Rectal smooth muscle tissue (tissue), 1 donor: ENCODE results near the gene C1orf232.

Experiments used
- H3K27ac ChIP-seq: one replicate; pipeline ENCODE4 v1.7.0; 2013; ENCODE audit warnings: low read depth, low read length, inconsistent platforms
- H3K27me3 ChIP-seq: one replicate; pipeline ENCODE4 v1.7.0; 2013; ENCODE audit warnings: low read length; ENCODE audit not compliant: control insufficient read depth, insufficient read depth
- H3K36me3 ChIP-seq: one replicate; pipeline ENCODE4 v1.7.0; 2013; ENCODE audit warnings: low read length; ENCODE audit not compliant: control insufficient read depth, insufficient read depth
- H3K4me1 ChIP-seq: one replicate; pipeline ENCODE4 v1.7.0; 2013; ENCODE audit warnings: low read length; ENCODE audit not compliant: control insufficient read depth, insufficient read depth
- H3K4me3 ChIP-seq: one replicate; pipeline ENCODE4 v1.7.0; 2013; ENCODE audit warnings: low read length
- H3K9ac ChIP-seq: one replicate; pipeline ENCODE4 v1.7.0; 2013; ENCODE audit warnings: low read length

C1orf232 gene

DNA sequence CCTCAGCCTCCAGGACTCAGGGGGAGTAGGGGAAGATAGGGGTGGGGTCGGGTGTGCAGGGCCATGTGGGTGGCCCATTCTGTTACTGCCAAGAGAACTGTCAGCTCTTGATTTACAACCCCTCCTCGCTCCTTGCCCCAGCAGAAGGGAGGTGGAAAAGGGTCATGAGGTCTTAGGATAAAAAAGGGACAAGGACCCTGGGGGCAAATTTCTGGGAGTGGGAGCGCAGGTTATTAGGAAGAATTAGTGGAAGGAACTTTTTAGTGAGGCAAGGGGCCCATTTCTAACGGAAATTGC lies 9.1 kb downstream of the C1orf232 start:
- Histone ChIP-seq H3K4me1 (peaks cover 3% of the 10 kb centered on the region), H3K4me3 (no peak overlapping the region), H3K9ac (no peak overlapping the region)

GRCh38 chr1:26158908-26159742 lies 9.6 kb downstream of the C1orf232 start, which contains the start of gene FAM110D:
Gene FAM110D, plus strand, starts transcription at chr1:26159079. Its CDS starts 2,213 bp downstream, at chr1:26161292.
- no peak within 1 kb of the TSS for H3K27ac ChIP-seq

More for the DNA sequence above, 9.1 kb downstream of the C1orf232 start:
- H3K36me3 ChIP-seq = no peaks in the 10 kb centered on the region
- peaks cover 10% of the 10 kb centered on the region for H3K27me3 ChIP-seq
- H3K27ac ChIP-seq = no peak overlapping the region

DNA sequence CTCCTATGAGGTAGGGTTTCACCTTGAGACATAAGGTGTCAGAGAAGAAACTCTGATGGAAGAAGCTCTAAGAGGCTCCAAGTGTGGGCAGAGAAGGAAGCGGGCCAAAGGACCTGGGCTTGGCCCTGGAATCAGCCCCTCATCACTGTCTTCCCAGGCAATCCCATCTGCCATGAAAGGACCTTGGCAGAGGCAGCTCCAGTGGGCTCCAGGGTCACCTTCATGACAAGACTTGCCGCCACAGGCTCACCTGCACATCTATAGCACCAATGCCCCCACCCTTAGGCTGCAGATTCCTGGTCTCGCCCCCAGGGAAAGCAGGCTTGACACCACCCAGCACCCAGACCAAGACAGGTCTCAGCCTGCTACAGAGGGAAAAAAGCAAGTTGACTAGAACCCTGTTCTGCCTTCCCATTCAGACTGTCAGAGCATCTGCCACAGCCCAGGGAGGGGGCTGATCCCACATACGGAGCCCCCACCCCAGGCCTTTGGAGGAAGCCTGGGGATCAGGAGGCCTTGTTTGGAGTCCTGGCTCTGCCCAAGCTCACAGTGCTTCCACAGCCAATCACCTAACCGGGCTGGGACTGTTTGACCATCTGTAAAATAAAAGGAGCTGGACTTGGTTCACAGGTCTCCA lies 10.4 kb downstream of the C1orf232 start:
- no peak overlapping the region for H3K4me3 ChIP-seq
- H3K4me1 ChIP-seq = peaks cover 3% of the 10 kb centered on the region
- H3K36me3 ChIP-seq = no peaks in the 10 kb centered on the region
- no peak overlapping the region for H3K27ac ChIP-seq
- no peak overlapping the region for H3K9ac ChIP-seq
- H3K27me3 ChIP-seq = peaks cover 10% of the 10 kb centered on the region

More at GRCh38 chr1:26158908-26159742, 9.6 kb downstream of the C1orf232 start, which contains the start of gene FAM110D:
- Histone ChIP-seq H3K27me3 (peaks cover 10% of the 10 kb centered on the region), H3K36me3 (no peaks in the 10 kb centered on the region), H3K4me1 (peaks cover 3% of the 10 kb centered on the region), H3K4me3 (peak within 1 kb of the TSS; percentile 22), H3K9ac (no peak within 1 kb of the TSS)

- peak overlapping the region; percentile 38 for H3K27ac ChIP-seq
- H3K4me1 ChIP-seq = peaks cover 3% of the 10 kb centered on the region
- H3K36me3 ChIP-seq = no peaks in the 10 kb centered on the region
- H3K27me3 ChIP-seq = peaks cover 10% of the 10 kb centered on the region
- H3K9ac ChIP-seq = no peak overlapping the region
- H3K4me3 ChIP-seq = peak overlapping the region; percentile 36
Measured at GRCh38 chr1:26156285-26157038, 12.3 kb downstream of the C1orf232 start.

DNA sequence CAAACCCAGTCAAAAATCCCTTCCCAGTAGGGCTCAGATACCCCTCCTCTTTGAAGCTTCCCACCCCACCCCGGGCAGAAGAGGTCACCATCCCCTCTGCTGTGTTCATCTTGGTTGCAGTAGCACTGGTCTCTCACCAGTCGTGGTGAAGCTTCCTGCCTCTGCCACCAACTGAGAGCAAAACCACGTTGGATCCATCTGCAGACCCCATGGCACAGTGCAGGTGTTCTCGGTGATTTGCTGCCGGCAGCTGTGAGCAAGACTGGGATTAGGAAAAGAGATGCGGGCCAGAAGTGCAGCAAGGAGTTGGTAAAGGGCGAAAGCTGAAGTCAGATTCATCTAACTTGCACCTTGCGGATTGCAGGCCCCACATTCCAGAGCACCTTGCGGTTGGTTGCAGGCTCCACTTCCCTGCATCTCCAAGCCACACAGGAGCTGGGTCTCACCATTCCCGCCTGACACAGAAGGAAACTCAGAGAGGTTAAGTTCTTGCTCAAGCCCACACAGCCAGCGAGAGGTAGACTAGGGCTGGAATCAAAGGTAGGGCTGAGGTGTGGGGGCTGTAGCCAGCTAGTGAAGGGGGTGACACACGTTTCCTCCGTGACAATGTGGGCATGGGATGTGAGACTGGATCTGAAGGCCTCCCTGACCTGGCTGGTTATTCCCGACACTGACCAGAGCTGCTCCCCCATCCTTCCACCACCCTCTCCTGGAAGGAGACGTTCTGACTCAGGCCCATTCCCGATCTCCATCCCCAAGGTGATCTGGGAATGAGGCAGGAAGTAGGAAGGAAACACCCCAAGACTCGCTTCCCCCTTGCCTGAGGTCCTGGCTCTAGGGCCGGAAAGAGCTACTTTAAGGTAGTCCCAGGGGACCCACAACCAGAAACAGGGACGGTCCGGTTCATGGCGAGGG lies 13.1 kb downstream of the C1orf232 start:
- Histone ChIP-seq H3K36me3 (no peaks in the 10 kb centered on the region), H3K4me3 (no peak overlapping the region), H3K27ac (no peak overlapping the region), H3K4me1 (no peaks in the 10 kb centered on the region), H3K9ac (no peak overlapping the region), H3K27me3 (peaks cover 10% of the 10 kb centered on the region)

GRCh38 chr1:26154750-26155149 lies 14.0 kb downstream of the C1orf232 start:
- Histone ChIP-seq H3K27ac (no peak overlapping the region), H3K4me3 (no peak overlapping the region), H3K36me3 (no peaks in the 10 kb centered on the region), H3K27me3 (peaks cover 10% of the 10 kb centered on the region), H3K4me1 (no peaks in the 10 kb centered on the region), H3K9ac (no peak overlapping the region)

DNA sequence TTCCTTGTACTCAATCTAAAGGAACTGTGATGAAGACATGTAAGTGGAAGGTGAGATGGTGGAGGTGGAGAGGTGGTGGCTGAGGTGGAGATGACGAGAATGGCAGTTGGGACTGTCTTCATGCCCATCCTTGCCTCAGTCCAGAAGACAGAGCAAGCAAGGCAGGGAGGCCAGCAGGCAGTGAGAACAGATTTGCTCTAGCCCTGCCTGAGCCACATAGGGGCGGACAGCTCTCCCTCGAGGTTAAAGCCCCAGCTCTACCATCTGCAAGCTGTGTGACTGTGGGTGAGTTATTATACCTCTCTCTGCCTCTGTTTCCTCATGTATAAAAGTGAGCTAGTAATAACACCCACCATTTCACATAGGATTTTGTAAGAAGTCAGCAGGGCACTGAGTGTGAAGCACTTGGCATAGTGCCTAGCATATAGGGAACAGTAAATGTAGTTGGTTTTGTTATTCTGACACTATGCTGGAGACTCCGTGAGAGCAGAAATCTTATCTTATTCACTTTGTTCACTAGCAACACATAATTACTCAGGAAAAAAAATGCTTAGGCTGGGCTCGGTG lies 14.7 kb downstream of the C1orf232 start:
- Histone ChIP-seq H3K4me3 (no peak overlapping the region), H3K27me3 (peaks cover 10% of the 10 kb centered on the region), H3K9ac (no peak overlapping the region), H3K27ac (no peak overlapping the region), H3K36me3 (no peaks in the 10 kb centered on the region), H3K4me1 (no peaks in the 10 kb centered on the region)

GRCh38 chr1:26148887-26149286 lies 19.9 kb downstream of the C1orf232 start:
- Histone ChIP-seq H3K4me1 (no peaks in the 10 kb centered on the region), H3K4me3 (no peak overlapping the region), H3K27me3 (no peaks in the 10 kb centered on the region), H3K27ac (no peak overlapping the region), H3K36me3 (no peaks in the 10 kb centered on the region), H3K9ac (no peak overlapping the region)

DNA sequence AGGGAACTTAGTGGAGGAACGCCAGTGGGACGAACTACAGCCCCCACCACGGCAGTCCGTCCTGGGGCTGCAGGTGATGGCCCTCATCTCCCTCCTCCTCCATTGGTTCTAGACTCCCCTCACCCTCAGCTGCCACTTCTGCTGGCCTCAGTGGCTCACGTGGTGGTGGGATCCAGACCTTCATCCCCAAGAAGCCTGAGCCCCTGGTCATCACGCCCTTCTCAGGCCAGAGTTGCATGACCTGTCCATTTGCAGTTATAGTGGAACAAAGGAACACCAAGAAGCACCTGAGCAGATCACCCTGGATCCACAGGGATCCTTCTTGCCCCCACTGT lies 22.8 kb downstream of the C1orf232 start:
- Histone ChIP-seq H3K9ac (no peak overlapping the region), H3K4me3 (no peak overlapping the region), H3K36me3 (no peaks in the 10 kb centered on the region), H3K27ac (no peak overlapping the region), H3K27me3 (no peaks in the 10 kb centered on the region), H3K4me1 (no peaks in the 10 kb centered on the region)

DNA sequence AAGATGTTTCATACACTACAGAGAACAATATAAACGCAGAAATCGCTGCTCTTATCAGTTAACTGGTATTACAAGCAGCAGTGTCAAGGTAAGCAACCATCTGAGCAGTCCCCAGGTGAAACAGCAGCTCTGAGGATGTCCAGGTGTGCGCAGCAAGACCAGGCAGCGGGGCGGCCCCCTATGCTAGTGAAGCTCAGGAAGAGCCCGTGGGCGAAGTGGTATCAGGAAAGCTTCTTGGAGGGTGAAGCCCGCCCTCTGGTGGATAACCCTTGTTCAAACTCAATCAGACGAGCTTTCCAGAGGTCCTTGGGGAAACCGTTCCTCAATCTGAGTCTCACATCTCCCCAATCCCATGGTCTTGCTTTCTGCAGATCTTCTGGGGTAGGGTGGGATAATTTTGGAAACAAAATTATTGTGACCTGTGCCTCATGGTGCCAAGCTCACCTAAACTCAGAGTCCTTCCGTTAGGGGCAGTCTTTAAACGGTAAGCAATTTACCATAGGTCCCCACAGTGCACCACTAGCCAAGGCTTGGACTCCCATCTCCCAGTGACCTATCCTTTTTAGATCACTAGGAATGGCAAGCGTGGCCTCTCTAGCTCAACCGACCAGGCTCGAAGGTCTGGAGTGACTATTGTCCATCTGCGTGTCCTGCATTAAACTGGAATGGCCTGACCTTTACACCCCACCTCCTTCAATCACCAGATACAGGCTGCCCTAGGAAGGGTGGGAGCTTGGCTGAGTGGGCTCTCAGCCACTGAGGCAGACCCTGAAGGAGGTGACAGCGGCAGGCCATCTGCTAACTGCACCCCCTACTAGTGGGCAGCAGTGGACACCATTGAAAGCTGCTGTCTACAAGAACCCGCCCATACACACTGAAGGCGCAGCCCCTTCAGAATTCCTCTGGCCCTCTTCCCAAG lies 23.5 kb downstream of the C1orf232 start:
- Histone ChIP-seq H3K4me1 (no peaks in the 10 kb centered on the region), H3K27ac (no peak overlapping the region), H3K27me3 (no peaks in the 10 kb centered on the region), H3K9ac (no peak overlapping the region), H3K36me3 (no peaks in the 10 kb centered on the region), H3K4me3 (no peak overlapping the region)

GRCh38 chr1:26142159-26142558 lies 26.6 kb downstream of the C1orf232 start:
- Histone ChIP-seq H3K27me3 (no peaks in the 10 kb centered on the region), H3K4me3 (no peak overlapping the region), H3K27ac (no peak overlapping the region), H3K36me3 (no peaks in the 10 kb centered on the region), H3K4me1 (no peaks in the 10 kb centered on the region), H3K9ac (no peak overlapping the region)
